Measurements from ENCODE around the gene ATP6AP1.

ATP6AP1 gene

DNA sequence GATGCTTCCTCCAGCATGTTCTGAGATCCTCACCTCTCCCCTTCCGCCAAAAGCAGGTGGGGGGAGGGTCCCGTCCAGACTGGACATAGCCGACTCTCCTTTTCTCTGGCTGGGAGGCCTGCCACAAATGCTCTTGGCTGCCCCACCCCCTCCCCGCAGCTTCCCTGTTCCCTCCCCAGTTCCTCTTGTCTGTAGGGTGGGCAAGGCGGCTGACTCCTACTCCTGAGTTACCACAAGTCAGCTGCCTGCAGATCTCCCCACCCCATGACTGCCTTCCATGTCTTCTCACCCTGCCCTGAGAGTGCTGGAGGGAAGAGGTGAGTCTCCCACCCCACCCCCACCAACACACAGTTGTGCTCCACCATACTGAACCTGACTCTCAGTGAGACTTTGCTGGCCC lies 2.9 kb downstream of the ATP6AP1 start:
- no peak for DNase-seq

- DNase-seq = no peak
Measured at GRCh38 chrX:154432210-154432609, 3.7 kb downstream of the ATP6AP1 start.

GRCh38 chrX:154433605-154434004 lies 5.1 kb downstream of the ATP6AP1 start:
- no peak for DNase-seq

DNA sequence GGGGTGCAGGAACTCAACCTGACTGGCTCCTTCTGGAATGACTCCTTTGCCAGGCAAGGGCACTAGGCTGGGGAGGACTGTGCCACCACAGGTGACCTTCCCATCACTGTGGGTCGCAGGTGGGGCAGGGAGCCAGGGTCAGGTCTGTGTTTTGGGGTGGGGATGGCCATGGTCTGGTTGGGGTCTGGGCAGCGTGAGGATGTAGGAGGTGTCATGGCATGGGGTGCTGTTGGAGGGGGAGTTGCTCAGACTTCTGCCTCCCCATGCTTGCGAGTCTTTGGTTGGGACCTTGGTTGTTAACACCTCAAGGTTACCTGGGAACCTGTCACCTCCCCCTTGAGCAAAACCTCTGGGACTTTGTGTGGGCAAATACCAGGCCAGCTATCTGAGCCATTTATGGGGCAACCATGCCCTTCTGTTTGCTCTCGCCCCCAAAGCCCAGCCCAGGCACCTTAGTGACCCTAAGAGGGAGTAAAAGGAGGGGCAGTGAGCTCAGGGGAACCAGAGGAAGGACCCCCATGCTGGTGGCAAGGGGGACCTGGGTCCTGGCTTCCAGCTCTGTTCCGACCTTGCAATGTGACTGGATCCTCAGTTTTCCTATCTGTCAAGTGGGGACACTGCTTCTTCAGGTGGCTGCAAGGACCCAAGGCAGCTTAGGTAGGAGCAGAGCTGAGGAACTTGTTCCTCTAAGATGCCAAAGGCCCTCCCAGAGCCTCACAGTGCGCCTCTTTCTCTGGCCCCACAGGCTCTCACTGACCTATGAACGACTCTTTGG lies 6.1 kb downstream of the ATP6AP1 start:
- no peak for DNase-seq

- DNase-seq = no peak
Measured at GRCh38 chrX:154435171-154435733, 6.8 kb downstream of the ATP6AP1 start.

GRCh38 chrX:154436374-154436982 lies 8.0 kb downstream of the ATP6AP1 start:
- peak; percentile 61 for DNase-seq

DNA sequence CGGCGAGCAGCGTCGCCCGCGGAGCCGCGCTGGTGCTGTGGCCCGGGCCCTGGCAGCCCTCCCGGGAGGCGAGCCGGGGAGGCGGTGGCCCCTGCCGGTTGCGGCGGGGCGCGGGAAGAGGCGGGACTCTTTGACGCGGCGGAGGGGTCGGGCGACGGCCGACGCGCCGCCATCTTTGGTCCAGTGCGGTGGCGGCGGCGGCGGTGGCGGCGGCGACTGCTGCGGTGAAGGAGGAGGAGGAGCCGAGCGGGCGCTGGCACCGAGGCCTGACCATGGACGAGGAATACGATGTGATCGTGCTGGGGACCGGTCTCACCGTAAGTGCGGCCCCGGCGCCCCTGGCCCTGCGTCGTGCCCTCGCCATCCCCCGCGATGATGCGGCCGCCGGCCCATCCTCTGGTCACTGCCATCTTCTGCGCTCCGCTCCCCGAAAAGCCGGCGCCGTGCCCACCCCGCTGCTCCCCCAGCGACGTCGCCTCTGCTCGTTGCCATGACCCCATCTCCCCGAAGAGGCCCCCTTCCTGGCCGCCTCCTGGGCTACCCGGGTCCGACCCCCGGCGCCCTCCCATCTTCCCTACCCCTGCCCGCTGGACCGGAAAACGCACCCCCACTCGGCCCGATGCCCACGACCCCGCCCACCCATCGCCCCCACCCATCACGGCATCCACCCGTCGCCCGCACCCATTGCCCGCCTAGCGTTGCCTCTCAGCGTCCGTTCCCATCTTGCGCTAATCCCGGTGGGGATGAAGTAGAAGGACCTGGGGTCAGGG lies 8.7 kb downstream of the ATP6AP1 start, which contains the start of gene GDI1:
GDI1 (plus strand) TSS at position 172 of the 770 bp plus-strand sequence; CDS start at position 273, 101 bp downstream.
- peak; percentile 56 for DNase-seq

DNA sequence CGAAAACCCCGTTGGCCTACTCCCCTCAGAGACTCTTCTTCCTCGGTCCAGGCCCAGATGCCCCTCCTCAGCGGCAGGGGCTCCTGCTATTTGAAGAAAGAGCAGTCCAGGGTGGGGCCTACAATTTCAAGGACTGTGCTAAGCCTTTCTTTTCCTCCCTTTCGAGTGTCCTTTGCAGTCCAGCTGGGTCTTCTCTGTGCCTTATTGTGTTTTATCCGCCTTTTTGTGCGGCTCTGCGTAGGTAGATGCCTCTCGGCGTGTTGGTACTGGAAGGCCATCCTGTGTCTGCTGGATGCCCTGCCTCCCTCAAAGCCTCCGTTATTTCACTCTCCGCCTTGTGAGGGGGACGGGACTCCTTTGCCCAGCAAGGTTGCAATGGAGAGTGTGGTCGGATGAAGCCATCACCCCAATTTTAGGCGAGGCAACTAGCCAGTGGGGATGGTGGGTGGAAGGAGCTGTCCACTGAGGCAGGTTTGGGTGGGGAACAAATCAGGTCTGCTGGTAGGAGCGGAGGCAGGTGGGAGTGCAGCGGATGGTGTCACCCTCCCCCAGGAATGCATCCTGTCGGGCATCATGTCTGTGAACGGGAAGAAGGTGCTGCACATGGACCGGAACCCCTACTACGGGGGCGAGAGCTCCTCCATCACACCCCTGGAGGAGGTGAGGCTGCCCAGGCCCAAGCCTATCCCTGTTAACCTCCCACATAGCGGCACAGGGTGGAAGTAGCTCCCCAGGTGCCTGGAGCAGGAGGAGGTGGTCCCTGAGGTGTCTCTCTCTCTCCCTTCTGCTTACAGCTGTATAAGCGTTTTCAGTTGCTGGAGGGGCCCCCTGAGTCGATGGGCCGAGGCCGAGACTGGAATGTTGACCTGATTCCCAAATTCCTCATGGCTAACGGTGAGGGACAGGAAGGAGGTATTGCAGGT lies 9.8 kb downstream of the ATP6AP1 start:
- DNase-seq = no peak

- DNase-seq = no peak
Measured at GRCh38 chrX:154439841-154440240, 11.4 kb downstream of the ATP6AP1 start.

DNA sequence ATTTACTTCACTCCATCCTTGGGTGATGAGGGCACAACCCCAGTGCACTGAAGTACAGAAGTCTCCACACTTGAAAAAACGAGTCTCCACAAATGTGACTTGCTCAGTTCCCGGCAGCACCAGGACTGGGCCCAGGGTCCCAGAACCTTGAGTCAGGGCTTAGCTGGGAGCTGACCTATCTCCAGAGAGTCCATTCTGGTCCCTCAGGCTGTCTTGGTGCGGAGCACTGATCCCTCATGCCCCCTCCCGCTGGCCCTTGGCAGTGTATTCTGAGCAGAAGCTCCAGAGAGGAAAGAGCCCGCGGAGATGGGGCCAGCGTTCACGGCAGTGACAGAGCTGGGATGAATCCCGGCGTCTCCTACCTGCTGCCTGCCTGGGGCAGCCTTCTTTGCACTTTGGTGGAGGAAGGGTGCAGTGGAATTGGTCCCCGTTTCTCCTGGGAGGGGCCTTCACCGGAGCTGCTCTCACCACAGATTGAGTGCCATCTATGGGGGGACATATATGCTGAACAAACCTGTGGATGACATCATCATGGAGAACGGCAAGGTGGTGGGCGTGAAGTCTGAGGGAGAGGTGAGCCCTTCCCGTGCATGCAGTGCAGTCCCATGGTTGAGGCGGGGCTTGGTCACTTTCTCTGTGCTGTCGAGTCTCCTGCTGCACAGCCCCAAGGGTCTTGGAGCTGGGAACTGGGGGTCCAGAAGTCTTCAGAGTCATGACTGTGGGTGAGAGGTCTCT lies 12.3 kb downstream of the ATP6AP1 start:
- DNase-seq = no peak

DNA sequence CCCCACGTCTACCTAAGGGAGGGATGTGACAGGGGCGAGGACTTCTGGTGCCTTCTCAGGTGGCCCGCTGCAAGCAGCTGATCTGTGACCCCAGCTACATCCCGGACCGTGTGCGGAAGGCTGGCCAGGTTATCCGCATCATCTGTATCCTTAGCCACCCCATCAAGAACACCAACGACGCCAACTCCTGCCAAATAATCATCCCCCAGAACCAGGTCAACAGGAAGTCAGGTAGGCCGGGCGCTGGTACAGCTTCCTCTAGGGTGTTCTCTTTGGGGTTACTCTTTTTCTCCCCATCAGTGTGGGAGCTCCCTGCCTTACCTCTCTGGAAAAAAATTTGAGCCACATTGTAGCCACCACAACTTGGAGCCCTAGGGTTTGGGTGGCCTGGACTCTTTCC lies 13.1 kb downstream of the ATP6AP1 start:
- DNase-seq = no peak

GRCh38 chrX:154441984-154442707 lies 13.7 kb downstream of the ATP6AP1 start:
- no peak for DNase-seq

- no peak for DNase-seq
Measured at GRCh38 chrX:154443479-154443910, 15.0 kb downstream of the ATP6AP1 start.

GRCh38 chrX:154443992-154444754 lies 15.7 kb downstream of the ATP6AP1 start, which contains the start of gene FAM50A:
Gene FAM50A, plus strand, starts transcription at chrX:154444141. Its CDS starts 95 bp downstream, at chrX:154444236.
- DNase-seq = peak; percentile 72

- no peak for DNase-seq
Measured at GRCh38 chrX:154444755-154445246, 16.3 kb downstream of the ATP6AP1 start.

DNA sequence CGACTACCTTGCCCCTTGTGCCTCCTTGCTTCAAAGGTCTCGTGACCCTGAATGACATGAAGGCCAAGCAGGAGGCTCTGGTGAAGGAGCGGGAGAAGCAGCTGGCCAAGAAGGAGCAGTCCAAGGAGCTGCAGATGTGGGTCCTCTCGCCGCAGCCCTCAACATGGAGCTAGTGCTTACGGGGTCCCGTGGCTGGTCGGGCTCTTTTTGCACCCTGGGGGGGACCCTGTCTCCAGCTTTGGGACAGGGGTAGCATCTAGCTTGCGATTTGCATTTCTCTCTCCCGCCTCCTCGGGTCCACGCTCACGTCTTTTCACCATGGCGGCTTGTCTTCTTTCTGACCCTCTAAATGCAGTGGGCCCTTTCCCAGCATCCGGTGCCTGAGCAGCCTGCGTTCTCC lies 17.3 kb downstream of the ATP6AP1 start:
- DNase-seq = no peak

DNA sequence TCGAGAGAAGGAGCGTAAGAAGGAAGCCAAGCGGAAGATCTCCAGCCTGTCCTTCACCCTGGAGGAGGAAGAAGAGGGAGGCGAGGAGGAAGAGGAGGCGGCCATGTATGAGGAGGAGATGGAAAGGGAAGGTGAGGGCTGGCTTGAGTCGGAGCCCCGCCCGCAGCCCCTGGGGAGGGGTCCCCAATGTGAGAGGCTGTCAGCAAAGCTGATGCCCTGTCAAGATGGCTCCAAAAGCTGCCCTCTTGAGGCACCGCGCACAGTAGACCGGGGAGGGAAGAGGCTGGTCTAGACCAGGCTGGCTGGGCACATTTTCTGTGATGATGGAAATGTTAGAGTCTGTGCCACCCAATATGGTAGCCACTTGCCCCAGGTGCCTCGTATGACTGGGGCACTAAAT lies 18.0 kb downstream of the ATP6AP1 start:
- no peak for DNase-seq

- no peak for DNase-seq
Measured at GRCh38 chrX:154448484-154448883, 20.0 kb downstream of the ATP6AP1 start.

- no peak for DNase-seq
Measured at GRCh38 chrX:154449618-154450017, 21.1 kb downstream of the ATP6AP1 start.

- no peak for DNase-seq
Measured at GRCh38 chrX:154450312-154450711, 21.8 kb downstream of the ATP6AP1 start.

All from activated naive CD4-positive, alpha-beta T cell treated with anti-CD3 and anti-CD28 coated beads, Interleukin-2, amount 50 U/mL, for 16 hours (primary cell).